Hepatocyte (in vitro differentiated cells): ENCODE measurements around the gene RTN4RL1.

Source experiments
- EZH2 ChIP-seq: fragments of 200-600 bp; sonication (generic); IDR thresholded peaks from 2 replicates; pipeline ENCODE4 v1.6.1; 2016; ENCODE audit warnings: antibody characterized with exemption, mild to moderate bottlenecking, borderline replicate concordance
- EZH2phosphoT487 ChIP-seq: fragments of 200-600 bp; sonication (generic); IDR thresholded peaks from one replicate; pipeline ENCODE4 v1.6.1; 2018; ENCODE audit warnings: antibody characterized with exemption, mild to moderate bottlenecking, low read depth, moderate library complexity; ENCODE audit not compliant: unreplicated experiment, severe bottlenecking
- TF ChIP-seq, protein P1 (sequence below): fragments of 200-600 bp; sonication (generic); IDR thresholded peaks from 2 replicates; pipeline ENCODE4 v1.5.1; 2016; ENCODE audit warnings: antibody characterized with exemption, mild to moderate bottlenecking; ENCODE audit not compliant: poor library complexity

DNA sequence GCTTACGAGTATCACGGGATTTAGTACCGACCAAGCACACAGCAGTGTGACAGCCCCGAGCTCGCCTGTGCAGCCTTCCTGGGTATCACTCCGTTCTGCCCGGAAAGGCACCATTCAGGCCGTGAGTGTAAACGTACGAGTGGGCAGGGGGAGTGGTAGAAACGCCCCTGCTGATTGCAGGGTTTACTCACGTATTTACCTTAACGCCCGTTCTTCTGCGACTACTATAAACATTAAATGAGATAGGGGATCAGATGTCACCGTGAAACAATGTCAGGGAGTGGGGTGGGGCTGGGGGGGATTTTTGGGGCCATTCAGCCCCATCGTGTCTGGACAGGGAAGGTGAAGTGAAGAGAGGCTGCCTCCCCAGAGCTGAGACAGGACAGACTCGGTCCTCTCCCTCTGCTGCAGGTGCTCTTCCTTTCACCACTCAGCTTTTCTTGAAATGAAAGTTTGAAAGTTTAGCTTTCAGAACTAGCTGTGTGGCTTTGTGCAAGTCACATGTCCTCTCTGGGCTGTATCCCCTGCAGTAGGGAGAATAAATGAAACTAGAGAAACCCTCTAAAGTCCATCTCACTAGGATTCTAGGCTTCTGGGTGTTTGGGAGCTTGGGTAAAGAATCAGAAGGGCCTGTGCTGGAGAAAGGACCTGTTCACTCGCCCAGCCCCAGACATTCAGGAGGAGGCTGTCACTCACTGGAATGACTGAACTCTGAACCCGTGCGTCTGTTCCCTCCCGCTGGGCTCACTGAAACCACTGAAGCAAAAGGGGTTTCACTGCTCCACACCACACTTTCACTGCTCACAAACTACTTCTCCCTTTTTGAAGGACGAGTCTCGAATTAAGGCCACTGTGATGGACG, 128.7 kb downstream of the RTN4RL1 start:
- TF ChIP-seq, protein P1, sequence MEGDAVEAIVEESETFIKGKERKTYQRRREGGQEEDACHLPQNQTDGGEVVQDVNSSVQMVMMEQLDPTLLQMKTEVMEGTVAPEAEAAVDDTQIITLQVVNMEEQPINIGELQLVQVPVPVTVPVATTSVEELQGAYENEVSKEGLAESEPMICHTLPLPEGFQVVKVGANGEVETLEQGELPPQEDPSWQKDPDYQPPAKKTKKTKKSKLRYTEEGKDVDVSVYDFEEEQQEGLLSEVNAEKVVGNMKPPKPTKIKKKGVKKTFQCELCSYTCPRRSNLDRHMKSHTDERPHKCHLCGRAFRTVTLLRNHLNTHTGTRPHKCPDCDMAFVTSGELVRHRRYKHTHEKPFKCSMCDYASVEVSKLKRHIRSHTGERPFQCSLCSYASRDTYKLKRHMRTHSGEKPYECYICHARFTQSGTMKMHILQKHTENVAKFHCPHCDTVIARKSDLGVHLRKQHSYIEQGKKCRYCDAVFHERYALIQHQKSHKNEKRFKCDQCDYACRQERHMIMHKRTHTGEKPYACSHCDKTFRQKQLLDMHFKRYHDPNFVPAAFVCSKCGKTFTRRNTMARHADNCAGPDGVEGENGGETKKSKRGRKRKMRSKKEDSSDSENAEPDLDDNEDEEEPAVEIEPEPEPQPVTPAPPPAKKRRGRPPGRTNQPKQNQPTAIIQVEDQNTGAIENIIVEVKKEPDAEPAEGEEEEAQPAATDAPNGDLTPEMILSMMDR = no peak
- no peak for TF ChIP-seq EZH2
- no peak for TF ChIP-seq EZH2phosphoT487
